ENCODE data around the gene B4GALNT3.

B4GALNT3 gene

GRCh38 chr12:561908-562593, 102.3 kb downstream of the B4GALNT3 start:
- DNase-seq (ENCODE audit: low read depth) = no peak
- H3K4me3 ChIP-seq (replicated peaks; ENCODE audit: low read depth, low read length) = no peak overlapping the region
- TF ChIP-seq CTCF (IDR thresholded peaks at IDR 0.05; ENCODE audit: low read length, missing control alignments) = no peak

- DNase-seq (ENCODE audit: low read depth) = no peak
- no peak overlapping the region for H3K4me3 ChIP-seq (replicated peaks; ENCODE audit: low read depth, low read length)
- no peak for TF ChIP-seq CTCF (IDR thresholded peaks at IDR 0.05; ENCODE audit: low read length, missing control alignments)
These were observed 102.9 kb downstream of the B4GALNT3 start for GRCh38 chr12:562634-563033.

GRCh38 chr12:563250-563781, 103.6 kb downstream of the B4GALNT3 start:
- no peak for TF ChIP-seq CTCF (IDR thresholded peaks at IDR 0.05; ENCODE audit: low read length, missing control alignments)
- DNase-seq (ENCODE audit: low read depth) = no peak
- H3K4me3 ChIP-seq (replicated peaks; ENCODE audit: low read depth, low read length) = no peak overlapping the region

- H3K4me3 ChIP-seq (replicated peaks; ENCODE audit: low read depth, low read length) = no peak overlapping the region
- no peak for DNase-seq (ENCODE audit: low read depth)
These were observed 104.1 kb downstream of the B4GALNT3 start for GRCh38 chr12:563787-564298.

GRCh38 chr12:565161-565560, 105.4 kb downstream of the B4GALNT3 start:
- no peak overlapping the region for H3K4me3 ChIP-seq (replicated peaks; ENCODE audit: low read depth, low read length)
- DNase-seq (ENCODE audit: low read depth) = no peak
- TF ChIP-seq CTCF (IDR thresholded peaks at IDR 0.05; ENCODE audit: low read length, missing control alignments) = no peak

More at GRCh38 chr12:563787-564298, 104.1 kb downstream of the B4GALNT3 start:
- TF ChIP-seq CTCF (IDR thresholded peaks at IDR 0.05; ENCODE audit: low read length, missing control alignments) = no peak

GRCh38 chr12:565589-566105, 105.9 kb downstream of the B4GALNT3 start:
- no peak overlapping the region for H3K4me3 ChIP-seq (replicated peaks; ENCODE audit: low read depth, low read length)
- no peak for DNase-seq (ENCODE audit: low read depth)
- no peak for TF ChIP-seq CTCF (IDR thresholded peaks at IDR 0.05; ENCODE audit: low read length, missing control alignments)

All from fibroblast of pulmonary artery (primary cell).